Neural cell (in vitro differentiated cells): ENCODE data around the gene E2F3.

ENCODE experiments used
- CTCF ChIP-seq: fragments of 450-650 bp; IDR thresholded peaks from 2 replicates; pipeline ENCODE4 v1.5.1; 2014; ENCODE audit warnings: antibody characterized with exemption, mild to moderate bottlenecking, moderate library complexity; ENCODE audit not compliant: poor library complexity, severe bottlenecking
- REST ChIP-seq: IDR thresholded peaks from 2 replicates; pipeline ENCODE4 v1.6.1; 2012; ENCODE audit warnings: borderline replicate concordance
- SMC3 ChIP-seq: fragments of 450-650 bp; conservative IDR thresholded peaks from 2 replicates; pipeline ENCODE4 v1.6.1; 2014; ENCODE audit warnings: antibody characterized with exemption, mild to moderate bottlenecking, moderate library complexity; ENCODE audit not compliant: poor library complexity

DNA sequence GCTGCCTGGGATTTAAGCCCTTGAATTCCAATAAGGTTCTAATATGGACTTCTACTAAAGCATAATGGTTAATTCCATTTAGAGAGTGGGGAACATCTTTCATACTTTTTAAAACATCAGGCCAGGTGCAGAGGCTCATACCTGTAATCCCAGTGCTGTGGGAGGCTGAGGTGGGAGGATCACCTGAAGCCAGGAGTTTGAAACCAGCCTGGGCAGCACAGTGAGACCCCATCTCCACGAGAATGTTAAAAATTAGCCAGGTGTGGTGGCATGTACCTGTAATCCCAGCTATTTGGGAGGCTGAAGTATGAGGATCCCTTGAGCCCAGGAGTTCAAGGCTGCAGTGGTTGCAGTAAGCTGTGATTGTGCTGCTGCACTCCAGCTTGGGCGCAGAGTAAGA lies 35.0 kb downstream of the E2F3 start:
- TF ChIP-seq SMC3 = no peak
- TF ChIP-seq REST = no peak
- no peak for TF ChIP-seq CTCF
